Measurements from ENCODE around the gene GNG7.
"Not testable (repeated sequence)": the region's sequence is repeated elsewhere in the genome, so short reads cannot be mapped to it uniquely, and the experiment has no call there.

The GNG7 gene

GRCh38 chr19:2639999-2640398 is 62.5 kb downstream of the GNG7 start:
- DNase-seq = no peak

- DNase-seq = no peak
Observed at GRCh38 chr19:2638417-2638940, 64.0 kb downstream of the GNG7 start.

- peak; percentile 36 for DNase-seq
Observed at GRCh38 chr19:2636897-2637683, 65.4 kb downstream of the GNG7 start.

- no peak for DNase-seq
Observed at GRCh38 chr19:2636141-2636896, 66.2 kb downstream of the GNG7 start.

- DNase-seq = no peak
Observed at GRCh38 chr19:2634960-2635359, 67.5 kb downstream of the GNG7 start.

- peak; percentile 71 for DNase-seq
Observed at GRCh38 chr19:2634228-2634951, 68.1 kb downstream of the GNG7 start.

GRCh38 chr19:2633693-2634075 is 68.8 kb downstream of the GNG7 start:
- DNase-seq = no peak

GRCh38 chr19:2631213-2631821 is 71.2 kb downstream of the GNG7 start:
- DNase-seq = peak; percentile 76

- DNase-seq = no peak
Observed at GRCh38 chr19:2630352-2631001, 72.0 kb downstream of the GNG7 start.

GRCh38 chr19:2629491-2630351 is 72.8 kb downstream of the GNG7 start:
- peak; percentile 96 for DNase-seq

- DNase-seq = no peak
Observed at GRCh38 chr19:2628597-2628996, 73.9 kb downstream of the GNG7 start.

GRCh38 chr19:2627855-2628254 is 74.6 kb downstream of the GNG7 start:
- no peak for DNase-seq

GRCh38 chr19:2627319-2627829 is 75.1 kb downstream of the GNG7 start:
- DNase-seq = peak; percentile 94

GRCh38 chr19:2625434-2625833 is 77.1 kb downstream of the GNG7 start:
- DNase-seq = peak; percentile 73

- DNase-seq = no peak
Observed at GRCh38 chr19:2624537-2625091, 77.9 kb downstream of the GNG7 start.

GRCh38 chr19:2623798-2624197 is 78.7 kb downstream of the GNG7 start:
- DNase-seq = no peak

- DNase-seq = not testable (repeated sequence)
Observed at GRCh38 chr19:2622371-2622961, 80.0 kb downstream of the GNG7 start.

GRCh38 chr19:2619076-2619475 is 83.4 kb downstream of the GNG7 start:
- DNase-seq = peak; percentile 19

GRCh38 chr19:2618611-2619010 is 83.9 kb downstream of the GNG7 start:
- peak; percentile 98 for DNase-seq
